ENCODE measurements around the gene FXR1. TPM values are rescaled to one million over a fixed set of nuclear protein-coding genes. Genes with fewer than 3 reads are reported as not detected.

FXR1 gene
- total RNA-seq, 1 experiment from 2014 or later: 343 TPM

GRCh38 chr3:180875124-180875698, 37.3 kb upstream of the FXR1 start:
- H3K4me3 Mint-ChIP-seq (ENCODE audit: low read depth, unreplicated experiment): no peak overlapping the region
- H3K27ac Mint-ChIP-seq (ENCODE audit: unreplicated experiment): no peak overlapping the region
- H3K27me3 Mint-ChIP-seq (ENCODE audit: unreplicated experiment): no peaks in the 10 kb centered on the region
- no peaks in the 10 kb centered on the region for H3K36me3 Mint-ChIP-seq (ENCODE audit: insufficient read depth, unreplicated experiment)
- CTCF ChIA-PET: interaction anchor here (0.7 kb wide), 1 partner anchor 760 kb away, joined by 6 read pairs; no protein-coding TSS in a partner anchor
- TF ChIP-seq CTCF (IDR thresholded peaks at IDR 0.05; ENCODE audit: unreplicated experiment): no peak
- intact Hi-C loops (cut with micrococcal nuclease; ENCODE audit: unreplicated experiment): no loop called here
- H3K4me1 Mint-ChIP-seq (ENCODE audit: low read depth, unreplicated experiment): no peaks in the 10 kb centered on the region
- no TSS peak for BruUV-seq (replicated peaks)
- no peaks in the 10 kb centered on the region for H3K9me3 Mint-ChIP-seq (ENCODE audit: low read depth, unreplicated experiment)
- no peak for DNase-seq

GRCh38 chr3:180881065-180881801, 31.2 kb upstream of the FXR1 start:
- Mint-ChIP-seq H3K27me3 (ENCODE audit: unreplicated experiment) (no peaks in the 10 kb centered on the region), H3K4me3 (ENCODE audit: low read depth, unreplicated experiment) (no peak overlapping the region), H3K36me3 (ENCODE audit: insufficient read depth, unreplicated experiment) (no peaks in the 10 kb centered on the region), H3K9me3 (ENCODE audit: low read depth, unreplicated experiment) (peaks cover 3% of the 10 kb centered on the region), H3K27ac (ENCODE audit: unreplicated experiment) (no peak overlapping the region), H3K4me1 (ENCODE audit: low read depth, unreplicated experiment) (no peaks in the 10 kb centered on the region)
- no peak for DNase-seq
- TF ChIP-seq CTCF (IDR thresholded peaks at IDR 0.05; ENCODE audit: unreplicated experiment): no peak
- CTCF ChIA-PET: interaction anchor here (0.7 kb wide), 1 partner anchor 29 kb away, joined by 12 read pairs; no protein-coding TSS in a partner anchor
- no TSS peak for BruUV-seq (replicated peaks)
- intact Hi-C loops (cut with micrococcal nuclease; ENCODE audit: unreplicated experiment): no loop called here

GRCh38 chr3:180882115-180882514, 30.4 kb upstream of the FXR1 start:
- Mint-ChIP-seq H3K4me1 (ENCODE audit: low read depth, unreplicated experiment) (no peaks in the 10 kb centered on the region), H3K9me3 (ENCODE audit: low read depth, unreplicated experiment) (peaks cover 3% of the 10 kb centered on the region), H3K4me3 (ENCODE audit: low read depth, unreplicated experiment) (no peak overlapping the region), H3K27me3 (ENCODE audit: unreplicated experiment) (no peaks in the 10 kb centered on the region), H3K27ac (ENCODE audit: unreplicated experiment) (no peak overlapping the region), H3K36me3 (ENCODE audit: insufficient read depth, unreplicated experiment) (no peaks in the 10 kb centered on the region)
- intact Hi-C loops (cut with micrococcal nuclease; ENCODE audit: unreplicated experiment): no loop called here
- no peak for TF ChIP-seq CTCF (IDR thresholded peaks at IDR 0.05; ENCODE audit: unreplicated experiment)
- no peak for DNase-seq
- CTCF ChIA-PET: interaction anchor here (0.7 kb wide), 1 partner anchor 607 kb away, joined by 3 read pairs; no protein-coding TSS in a partner anchor
- BruUV-seq (replicated peaks): no TSS peak

- Mint-ChIP-seq H3K27me3 (ENCODE audit: unreplicated experiment) (no peaks in the 10 kb centered on the region), H3K4me1 (ENCODE audit: low read depth, unreplicated experiment) (no peaks in the 10 kb centered on the region), H3K36me3 (ENCODE audit: insufficient read depth, unreplicated experiment) (no peaks in the 10 kb centered on the region), H3K9me3 (ENCODE audit: low read depth, unreplicated experiment) (peaks cover 12% of the 10 kb centered on the region), H3K4me3 (ENCODE audit: low read depth, unreplicated experiment) (no peak overlapping the region), H3K27ac (ENCODE audit: unreplicated experiment) (no peak overlapping the region)
- BruUV-seq (replicated peaks): no TSS peak
- intact Hi-C loops (cut with micrococcal nuclease; ENCODE audit: unreplicated experiment): no loop called here
- no peak for DNase-seq
- CTCF ChIA-PET: no interaction called here
- TF ChIP-seq CTCF (IDR thresholded peaks at IDR 0.05; ENCODE audit: unreplicated experiment): no peak
Observed at GRCh38 chr3:180888992-180889560, 23.4 kb upstream of the FXR1 start.
